HCT116 (cell line): Measurements from ENCODE around the gene ZNF57. TPM values are rescaled to one million over a fixed set of nuclear protein-coding genes. Genes with fewer than 3 reads are reported as not detected.

Experiments
- ATAC-seq: fragments of 200-7000 bp; cut with Tn5 transposase; 2 replicates; pipeline ENCODE4 v1.9.1; 2020; ENCODE audit warnings: mild to moderate bottlenecking, moderate library complexity
- BruUV-seq: library from RNA; stranded (reverse); fragments of 400-500 nt; replicated peaks from 2 replicates; lab custom pipeline; 2021; lab: Mats Ljungman, UMichigan
- CTCF ChIA-PET: fragments of 300-600 bp; sonication (Branson Sonifier 250); formaldehyde crosslinking; loops from one replicate; lab custom pipeline; 2021; ENCODE audit warnings: antibody characterized with exemption; lab: Charles Lee
- POLR2A ChIA-PET: fragments of 300-600, 350-600 bp; sonication (Branson Sonifier 250); formaldehyde crosslinking; loops from one replicate; lab custom pipeline; 2021; ENCODE audit warnings: antibody characterized with exemption; lab: Charles Lee
- RAD21 ChIA-PET, 2 experiments: fragments of 300-600 bp; sonication (Branson Sonifier 250); formaldehyde crosslinking; loops; one replicate each; lab custom pipeline; 2023; ENCODE audit warnings: low total read pairs in 2 of 2; ENCODE audit not compliant: uncharacterized antibody in 2 of 2, unreplicated experiment in 2 of 2, low non-redundant PET in 1 of 2; lab: Charles Lee
- DNase-seq: peaks from one replicate; pipeline ENCODE4 v3.0.0-alpha.2; 2010; ENCODE audit warnings: low read depth, low spot score
- H2AFZ ChIP-seq: fragments of 200-600 bp; shearing (Covaris generic), sonication (generic); 2 replicates; pipeline ENCODE4 v1.6.1; 2017; ENCODE audit warnings: low read depth, mixed run types, mixed read lengths, antibody characterized with exemption, low read length; ENCODE audit not compliant: poor library complexity, severe bottlenecking
- H3K27ac ChIP-seq: 2 replicates; pipeline ENCODE4 v1.5.1; 2012; ENCODE audit warnings: low read depth, low read length
- H3K27me3 ChIP-seq: fragments of 200-600 bp; sonication (generic); 2 replicates; pipeline ENCODE4 v1.6.1; 2016; ENCODE audit warnings: mixed run types, low read length, mixed read lengths; ENCODE audit not compliant: insufficient read depth
- H3K36me3 ChIP-seq, 2 experiments: fragments of 200-500 bp in 1 of 2; fragments of 200-600 bp in 1 of 2; sonication (Bioruptor generic) in 1 of 2; sonication (generic) in 1 of 2; 2 replicates each; pipeline versions ENCODE4 v1.5.1 to v1.6.1; 2014 to 2016; ENCODE audit warnings: low read length in 2 of 2, inconsistent platforms in 1 of 2, mixed read lengths in 1 of 2, mixed run types in 1 of 2; ENCODE audit not compliant: insufficient read depth in 2 of 2, control insufficient read depth in 1 of 2
- H3K4me1 ChIP-seq, 2 experiments: fragments of 200-600 bp in 1 of 2; sonication (generic) in 1 of 2; 2 replicates each; pipeline versions ENCODE4 v1.5.1 to v1.6.1; 2012 to 2017; ENCODE audit warnings: low read length in 2 of 2, inconsistent platforms in 1 of 2, mild to moderate bottlenecking in 1 of 2, mixed read lengths in 1 of 2, mixed run types in 1 of 2, moderate library complexity in 1 of 2; ENCODE audit not compliant: insufficient read depth in 2 of 2, control insufficient read depth in 1 of 2
- H3K4me2 ChIP-seq: fragments of 200-600 bp; sonication (generic); 2 replicates; pipeline ENCODE4 v1.6.1; 2017; ENCODE audit warnings: mixed run types, low read length, mixed read lengths
- H3K4me3 ChIP-seq, 2 experiments: fragments of 200-600 bp in 1 of 2; sonication (generic) in 1 of 2; replicated peaks in 1 of 2; 2 replicates each; pipeline ENCODE4 v1.5.1; 2011 to 2016; ENCODE audit warnings: low read length in 2 of 2, control low read depth in 1 of 2, low read depth in 1 of 2, mild to moderate bottlenecking in 1 of 2, mixed read lengths in 1 of 2, mixed run types in 1 of 2
- H3K79me2 ChIP-seq: fragments of 200-600 bp; sonication (generic); 2 replicates; pipeline ENCODE4 v1.6.1; 2017; ENCODE audit warnings: mild to moderate bottlenecking, mixed run types, low read length, moderate library complexity, mixed read lengths; ENCODE audit not compliant: insufficient read depth
- H3K9ac ChIP-seq: fragments of 200-600 bp; sonication (generic); 2 replicates; pipeline ENCODE4 v1.6.1; 2016; ENCODE audit warnings: low read length, mixed read lengths
- H3K9me2 ChIP-seq: fragments of 200-600 bp; sonication (generic), shearing (Covaris generic); 2 replicates; pipeline ENCODE4 v1.6.1; 2017; ENCODE audit warnings: mixed run types, mild to moderate bottlenecking, moderate library complexity; ENCODE audit not compliant: insufficient read depth
- H3K9me3 ChIP-seq, 2 experiments: fragments of 200-500 bp in 1 of 2; fragments of 200-600 bp in 1 of 2; sonication (Bioruptor generic) in 1 of 2; sonication (generic) in 1 of 2; 2 replicates each; pipeline ENCODE4 v1.6.1; 2014 to 2017; ENCODE audit warnings: low read length in 2 of 2, mixed read lengths in 2 of 2, inconsistent platforms in 1 of 2, low read depth in 1 of 2, mild to moderate bottlenecking in 1 of 2, mixed run types in 1 of 2, moderate library complexity in 1 of 2; ENCODE audit not compliant: control insufficient read depth in 1 of 2, insufficient read depth in 1 of 2
- H4K20me1 ChIP-seq: fragments of 200-600 bp; sonication (generic), shearing (Covaris generic); 2 replicates; pipeline ENCODE4 v1.6.1; 2017; ENCODE audit warnings: mixed run types, mild to moderate bottlenecking, moderate library complexity; ENCODE audit not compliant: insufficient read depth
- CBX3 ChIP-seq: IDR thresholded peaks from 2 replicates; pipeline ENCODE4 v1.6.1; 2012; ENCODE audit warnings: low read depth
- EGR1 ChIP-seq: IDR thresholded peaks from 2 replicates; pipeline ENCODE4 v1.6.1; 2012; ENCODE audit warnings: low read depth
- EZH2 ChIP-seq: fragments of 200-600 bp; sonication (generic); IDR thresholded peaks from 2 replicates; pipeline ENCODE4 v1.6.1; 2017; ENCODE audit warnings: antibody characterized with exemption, mixed run types
- POLR2A ChIP-seq: IDR thresholded peaks from 2 replicates; pipeline ENCODE4 v1.7.0; 2011; ENCODE audit warnings: borderline replicate concordance; ENCODE audit not compliant: insufficient read depth, insufficient read length; ENCODE audit errors: extremely low read depth
- REST ChIP-seq: IDR thresholded peaks from 2 replicates; pipeline ENCODE4 v1.6.1; 2012; ENCODE audit warnings: low read depth
- SP1 ChIP-seq: IDR thresholded peaks from 2 replicates; pipeline ENCODE4 v1.6.1; 2012; ENCODE audit warnings: low read depth
- TCF7L2 ChIP-seq: IDR thresholded peaks from 2 replicates; pipeline ENCODE4 v1.7.0; 2011; ENCODE audit warnings: borderline replicate concordance, inconsistent platforms; ENCODE audit not compliant: insufficient read depth, insufficient read length; ENCODE audit errors: extremely low read depth
- YY1 ChIP-seq: IDR thresholded peaks from 2 replicates; pipeline ENCODE4 v1.6.1; 2011; ENCODE audit warnings: low read length, low read depth, moderate library complexity, mild to moderate bottlenecking; ENCODE audit not compliant: insufficient replicate concordance; ENCODE audit errors: extremely low read depth
- ZBTB33 ChIP-seq: IDR thresholded peaks from 2 replicates; pipeline ENCODE4 v1.6.1; 2011; ENCODE audit warnings: mild to moderate bottlenecking, low read length, moderate library complexity; ENCODE audit not compliant: insufficient replicate concordance; ENCODE audit errors: extremely low read depth
- intact Hi-C: fragments of 100-400 bp; cut with micrococcal nuclease; formaldehyde crosslinking; loops from 2 replicates; pipeline ENCODE4 v1.10.0; 2022
- total RNA-seq: library from RNA; stranded (reverse); gene quantifications from one replicate; pipeline ENCODE4 v1.2.1, GENCODE V29; 2021; ENCODE audit not compliant: unreplicated experiment

The ZNF57 gene
- total RNA-seq, 1 experiment from 2014 or later, result 8.3 TPM

- TF ChIP-seq ZBTB33, result no peak
- peak; percentile 31 for TF ChIP-seq TCF7L2
- peak; percentile 66 for TF ChIP-seq YY1
- peak; percentile 66; the same call in 1 of the 2 replicates for TF ChIP-seq EGR1
- no peak for TF ChIP-seq EZH2
Measured at GRCh38 chr19:2950286-2951124, 49.8 kb downstream of the ZNF57 start (continued).

- ATAC-seq (no peak), DNase-seq (no peak)
- peaks cover 12 to 23% of the 10 kb centered on the region in 2 experiments; a peak in 3 of 4 replicates for H3K4me1 ChIP-seq
- H3K4me2 ChIP-seq, result no peak overlapping the region
- H3K4me3 ChIP-seq, result no peak overlapping the region
- ChIA-PET CTCF (interaction anchor here (1.1 to 1.8 kb wide), 2 partner anchors 17 to 176 kb away, joined by 3 to 4 read pairs; no protein-coding TSS in a partner anchor), POLR2A (no interaction called here), RAD21 (interaction anchor here in 1 of 2 experiments (0.7 kb wide), 1 partner anchor 66 kb away, joined by 3 read pairs; no protein-coding TSS in a partner anchor)
- no TSS peak for BruUV-seq
- no peaks in the 10 kb centered on the region for H3K36me3 ChIP-seq
- no peak for TF ChIP-seq REST
- no peak for TF ChIP-seq CBX3
- TF ChIP-seq POLR2A, result no peak
- 0 out of 2 replicates have a peak, but pooled peaks have one; percentile 11 for TF ChIP-seq SP1
- H3K27me3 ChIP-seq, result no peaks in the 10 kb centered on the region
- no peaks in the 10 kb centered on the region for H4K20me1 ChIP-seq
- no peak overlapping the region; the same call in 1 of the 2 replicates for H3K27ac ChIP-seq
- intact Hi-C loops, result loop anchor here (5.0 kb wide), 1 partner anchor 324 kb away; no protein-coding TSS in a partner anchor
- H3K9ac ChIP-seq, result no peak overlapping the region
- peaks cover 17% of the 10 kb centered on the region for H3K79me2 ChIP-seq
- H2AFZ ChIP-seq, result no peak overlapping the region
- H3K9me3 ChIP-seq, result no peaks in the 10 kb centered on the region
- H3K9me2 ChIP-seq, result no peaks in the 10 kb centered on the region
Measured at GRCh38 chr19:2952953-2953481, 52.3 kb downstream of the ZNF57 start.
